GM19351 (cell line): ENCODE measurements around the gene SPAG9.

ENCODE experiments used
- ATAC-seq: cut with Tn5 transposase; IDR thresholded peaks from one replicate; pipeline ENCODE4 v1.9.1; 2021; ENCODE audit warnings: mild to moderate bottlenecking, moderate library complexity; ENCODE audit not compliant: unreplicated experiment

SPAG9 gene

DNA sequence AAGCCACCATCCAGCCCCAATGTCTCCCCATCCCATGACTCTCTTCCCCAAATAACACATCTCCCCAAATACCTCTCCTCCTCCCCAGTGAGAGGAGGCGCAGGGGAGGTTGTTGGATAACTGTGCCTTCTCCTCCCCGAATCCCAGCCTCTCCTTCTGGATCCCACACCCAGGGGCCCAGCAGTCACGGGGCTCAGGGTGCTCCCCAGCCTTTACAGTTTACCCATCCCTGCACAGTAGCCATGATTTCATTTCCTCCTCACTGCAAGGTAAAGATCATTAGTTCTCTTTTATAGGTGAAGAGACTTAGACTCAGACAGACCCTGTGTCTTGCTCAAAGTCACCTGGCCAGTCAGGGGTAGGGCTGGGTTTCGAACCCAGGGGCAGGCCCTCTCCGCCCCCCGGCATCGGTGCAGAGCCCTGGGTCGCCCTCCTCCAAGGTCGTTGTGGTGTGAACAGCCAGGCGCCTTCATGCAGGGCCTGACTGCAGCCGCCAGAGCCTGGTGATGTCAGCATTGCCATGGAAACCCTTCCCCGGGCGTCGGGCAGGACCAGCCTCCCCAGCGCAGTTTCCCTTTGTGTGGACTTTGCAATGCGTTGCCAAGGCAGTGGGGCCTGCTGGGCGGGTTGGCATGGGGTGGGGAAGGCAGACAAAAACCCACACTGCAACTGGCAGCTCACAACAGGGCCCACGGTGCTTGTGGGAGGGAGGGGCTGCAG, 201.2 kb downstream of the SPAG9 start:
- ATAC-seq = peak; percentile 56

DNA sequence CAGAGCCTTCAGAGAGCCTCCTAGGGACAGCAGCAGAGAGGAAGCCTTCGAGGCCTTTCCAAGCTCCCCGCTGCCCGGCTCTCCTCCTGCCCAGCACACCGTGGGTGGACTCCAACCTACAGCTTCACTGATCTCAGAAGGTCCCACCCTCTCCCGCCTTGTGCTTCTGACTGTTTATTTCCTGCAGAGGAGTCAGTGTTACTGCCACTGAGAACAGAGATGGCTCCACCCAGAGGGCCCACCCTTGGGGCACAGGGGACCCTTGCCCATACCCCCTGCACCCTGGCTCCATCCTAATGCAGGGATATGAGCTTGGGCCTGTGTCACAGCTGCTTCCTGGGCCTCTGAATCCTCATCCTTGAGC, 201.8 kb downstream of the SPAG9 start:
- no peak for ATAC-seq

GRCh38 chr17:50918071-50918932, 202.4 kb downstream of the SPAG9 start:
- no peak for ATAC-seq

DNA sequence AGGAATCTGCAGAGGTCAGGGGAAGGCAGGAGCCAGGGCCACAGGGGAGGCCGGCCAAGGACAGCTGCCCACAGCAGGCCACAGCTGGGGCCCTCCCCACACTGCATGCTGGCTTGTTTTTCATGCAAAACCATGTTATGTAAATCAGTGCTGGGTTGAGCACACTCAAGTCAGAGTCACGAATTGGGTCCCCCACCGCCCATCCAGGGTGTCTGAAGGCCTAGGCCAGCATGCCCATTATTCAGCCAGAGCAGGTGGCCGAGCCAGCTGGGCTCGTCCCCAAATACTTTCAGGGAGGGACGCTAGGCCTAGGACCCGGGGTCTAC, 203.3 kb downstream of the SPAG9 start:
- peak; percentile 73 for ATAC-seq

DNA sequence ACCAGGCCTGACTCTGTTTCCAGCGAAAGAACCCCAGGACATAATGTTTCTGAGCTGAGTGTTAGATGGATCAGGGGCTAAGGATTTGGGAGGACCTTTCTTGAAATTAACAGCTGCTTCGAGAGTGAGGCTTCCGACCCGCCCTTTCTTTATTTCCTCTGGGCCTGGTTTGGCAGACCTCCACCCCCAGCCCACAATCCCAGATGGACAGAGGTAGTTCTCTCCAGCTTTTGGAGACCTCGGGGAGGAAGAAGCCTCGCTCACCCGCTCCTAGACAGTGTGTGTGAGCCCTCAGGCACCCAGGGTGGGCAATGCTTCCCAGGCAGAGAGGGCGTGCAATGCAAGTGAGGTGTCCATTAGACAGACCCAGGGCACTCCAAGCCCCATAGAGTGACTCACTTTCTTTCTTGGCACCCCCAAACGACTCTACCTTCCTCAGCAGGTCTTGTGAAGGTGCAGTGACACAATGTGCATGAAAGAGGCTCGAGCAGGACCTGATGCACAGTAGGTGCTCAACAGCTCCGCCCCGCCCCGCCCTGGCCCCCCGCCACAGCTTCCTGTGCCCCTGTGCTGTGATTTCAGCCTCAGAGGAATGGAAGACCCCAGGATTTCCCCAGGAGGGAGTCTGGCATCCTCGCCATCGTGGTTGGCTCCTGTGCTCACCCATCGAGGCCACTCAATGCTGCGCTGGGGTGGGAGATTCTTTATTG, 203.8 kb downstream of the SPAG9 start:
- no peak for ATAC-seq

DNA sequence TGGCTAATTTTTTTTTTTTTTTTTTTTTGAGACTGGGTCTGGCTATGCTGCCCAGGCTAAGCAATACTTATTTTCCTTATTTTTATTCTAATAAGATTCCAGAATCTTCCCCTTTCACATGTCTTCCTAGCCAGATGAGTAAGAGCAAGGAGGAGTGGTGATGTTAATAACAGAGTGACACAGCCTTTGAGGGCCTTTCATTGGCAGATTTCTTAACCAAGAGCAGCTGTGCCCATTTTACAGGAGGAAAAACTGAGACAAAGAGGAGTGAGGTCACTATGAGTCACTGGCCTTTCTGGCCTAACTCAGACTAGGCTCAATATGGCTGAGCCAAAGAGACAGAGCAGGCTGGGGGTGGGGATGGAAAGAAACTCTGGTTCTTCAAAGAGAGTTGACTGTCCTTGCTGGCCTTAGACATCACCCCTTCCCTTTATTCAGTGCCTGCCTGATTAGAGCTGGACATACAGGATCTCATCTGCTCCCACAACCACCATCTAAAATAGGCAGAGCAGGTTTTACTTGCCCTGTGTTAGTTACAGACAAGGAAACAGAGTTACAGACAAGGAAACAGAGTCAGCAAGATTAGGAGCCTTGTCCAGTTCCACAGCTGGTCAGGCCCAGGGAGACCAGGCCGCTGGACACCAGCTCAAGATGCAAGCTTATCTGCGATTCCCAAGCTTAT, 204.5 kb downstream of the SPAG9 start:
- no peak for ATAC-seq

DNA sequence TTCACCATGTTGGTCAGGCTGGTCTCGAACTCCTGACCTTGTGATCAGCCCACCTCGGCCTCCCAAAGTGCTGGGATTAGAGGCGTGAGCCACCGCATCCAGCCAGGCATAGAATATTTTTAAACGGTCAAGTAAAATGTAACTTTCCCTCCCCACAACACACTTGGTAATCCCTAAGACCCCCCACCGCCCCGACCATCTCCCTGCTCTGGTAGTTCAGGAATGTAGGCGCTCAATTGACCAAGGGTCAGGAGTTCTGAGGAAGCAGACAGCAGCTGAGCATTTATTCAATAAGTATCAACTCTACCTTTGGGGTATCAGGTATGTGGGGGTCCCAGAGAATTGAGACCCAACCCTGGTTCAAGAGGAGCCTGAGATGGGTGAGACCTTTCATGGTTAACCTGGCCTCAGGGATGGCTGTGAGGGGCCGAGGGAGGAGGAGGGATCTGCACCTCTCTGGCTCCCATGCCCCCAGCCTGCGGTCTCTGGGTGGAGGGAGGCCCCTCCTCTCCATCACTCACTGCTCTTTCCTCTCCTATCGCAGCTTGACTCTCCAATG, 206.1 kb downstream of the SPAG9 start:
- no peak for ATAC-seq

DNA sequence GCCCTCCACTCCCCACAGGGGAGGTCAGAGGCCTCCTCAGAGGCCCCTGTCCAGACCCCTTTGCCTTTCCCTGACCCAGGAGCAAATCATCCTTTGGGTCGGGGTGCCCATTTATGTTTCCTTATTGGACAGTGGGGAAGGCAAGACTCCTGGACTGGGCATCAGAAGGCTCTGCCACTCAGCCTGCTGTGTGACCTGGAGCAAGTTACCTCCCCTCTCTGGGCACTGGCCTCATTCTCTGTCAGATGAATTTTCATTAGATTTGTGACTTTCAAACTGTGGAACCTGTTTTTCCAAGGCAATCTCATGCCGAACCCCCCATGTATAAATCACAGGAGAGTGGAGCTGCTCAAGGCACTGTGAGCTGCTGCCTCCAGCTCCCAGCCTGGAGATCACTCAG, 207.5 kb downstream of the SPAG9 start:
- ATAC-seq = no peak
